Thymus (tissue), 14 donors: ENCODE results near the gene PCK2. TPM values are rescaled to one million over a fixed set of nuclear protein-coding genes. Genes with fewer than 3 reads are reported as not detected.
A peak's percentile ranks its signal among the peaks of the same experiment; 100 is the strongest.
"Not testable (repeated sequence)": the region's sequence is repeated elsewhere in the genome, so short reads cannot be mapped to it uniquely, and the experiment has no call there.

Experiments used
- DNase-seq, 9 donors: peaks; one replicate each; pipeline ENCODE4 v3.0.0-alpha.2; 2013; ENCODE audit warnings: low spot score in 9 of 9, low read depth in 6 of 9, missing footprints in 1 of 9
- H3K27ac ChIP-seq, 2 donors: one replicate each; pipeline ENCODE4 v1.5.1; 2013; ENCODE audit warnings: control low read depth in 1 of 2, low read depth in 1 of 2, low read length in 1 of 2, mild to moderate bottlenecking in 1 of 2, moderate library complexity in 1 of 2
- H3K27me3 ChIP-seq, 2 donors: one replicate each; pipeline ENCODE4 v1.5.1; 2013; ENCODE audit warnings: low read length in 1 of 2; ENCODE audit not compliant: control insufficient read depth in 2 of 2, insufficient read depth in 1 of 2
- H3K36me3 ChIP-seq, 2 donors: one replicate each; pipeline ENCODE4 v1.5.1; 2013; ENCODE audit warnings: low read length in 1 of 2, mild to moderate bottlenecking in 1 of 2, moderate library complexity in 1 of 2; ENCODE audit not compliant: control insufficient read depth in 2 of 2, insufficient read depth in 2 of 2
- H3K4me1 ChIP-seq, 2 donors: one replicate each; pipeline ENCODE4 v1.5.1; 2013; ENCODE audit warnings: low read length in 2 of 2; ENCODE audit not compliant: control insufficient read depth in 2 of 2, insufficient read depth in 2 of 2
- H3K4me3 ChIP-seq, 2 donors: one replicate each; pipeline ENCODE4 v1.5.1; 2013; ENCODE audit warnings: low read length in 2 of 2, control low read depth in 1 of 2, mild to moderate bottlenecking in 1 of 2
- H3K9me3 ChIP-seq, 2 donors: one replicate each; pipeline ENCODE4 v1.5.1; 2013; ENCODE audit warnings: low read length in 1 of 2, mild to moderate bottlenecking in 1 of 2; ENCODE audit not compliant: control insufficient read depth in 2 of 2, insufficient read depth in 1 of 2
- WGBS: extraction: QIAGEN DNeasy Blood & Tissue Kit; methylation state at CpG from one replicate; pipeline ENCODE4 v1.1.7; 2013; 5-methylcytosine and 5-hydroxymethylcytosine counted together
- long read RNA-seq, 10 donors: transcript quantifications; one replicate each; lab custom pipeline, GENCODE V29; 2026
- polyA plus RNA-seq: library from polyadenylated mRNA; stranded (reverse); fragments of 200-250 nt; gene quantifications from one replicate; pipeline ENCODE4 v1.2.3, GENCODE V29; 2013
- total RNA-seq: library from RNA; stranded (reverse); fragments of 120-200 nt; gene quantifications from one replicate; pipeline ENCODE4 v1.2.4, GENCODE V29; 2013
- donor health status: healthy.

PCK2 gene
- total RNA-seq (6.7 TPM), polyA plus RNA-seq (11.6 TPM)
- long read RNA-seq, donor 1: 0 reads
- long read RNA-seq, donor 2: 0 reads
- long read RNA-seq, donor 3, transcript PCK2-201 (10 exons, 2,357 nt): major isoform, 5 of 5 reads
- long read RNA-seq, donor 3, partial matches to known transcripts: 0 of 5 reads
- long read RNA-seq, donor 3, other reads (novel, unspliced or antisense): 0 of 5 reads
- long read RNA-seq, donor 4, partial matches to known transcripts: 6 of 6 reads
- long read RNA-seq, donor 4, other reads (novel, unspliced or antisense): 0 of 6 reads
- long read RNA-seq, donor 5, partial matches to known transcripts: 0 of 5 reads
- long read RNA-seq, donor 5, other reads (novel, unspliced or antisense): 0 of 5 reads
- long read RNA-seq, donor 6, partial matches to known transcripts: 6 of 8 reads
- long read RNA-seq, donor 6, other reads (novel, unspliced or antisense): 0 of 8 reads
- long read RNA-seq, donor 7: 0 reads
- long read RNA-seq, donor 8: 0 reads
- long read RNA-seq, donor 9: 0 reads
- long read RNA-seq, donor 10, partial matches to known transcripts: 0 of 3 reads
- long read RNA-seq, donor 10, other reads (novel, unspliced or antisense): 0 of 3 reads

DNA sequence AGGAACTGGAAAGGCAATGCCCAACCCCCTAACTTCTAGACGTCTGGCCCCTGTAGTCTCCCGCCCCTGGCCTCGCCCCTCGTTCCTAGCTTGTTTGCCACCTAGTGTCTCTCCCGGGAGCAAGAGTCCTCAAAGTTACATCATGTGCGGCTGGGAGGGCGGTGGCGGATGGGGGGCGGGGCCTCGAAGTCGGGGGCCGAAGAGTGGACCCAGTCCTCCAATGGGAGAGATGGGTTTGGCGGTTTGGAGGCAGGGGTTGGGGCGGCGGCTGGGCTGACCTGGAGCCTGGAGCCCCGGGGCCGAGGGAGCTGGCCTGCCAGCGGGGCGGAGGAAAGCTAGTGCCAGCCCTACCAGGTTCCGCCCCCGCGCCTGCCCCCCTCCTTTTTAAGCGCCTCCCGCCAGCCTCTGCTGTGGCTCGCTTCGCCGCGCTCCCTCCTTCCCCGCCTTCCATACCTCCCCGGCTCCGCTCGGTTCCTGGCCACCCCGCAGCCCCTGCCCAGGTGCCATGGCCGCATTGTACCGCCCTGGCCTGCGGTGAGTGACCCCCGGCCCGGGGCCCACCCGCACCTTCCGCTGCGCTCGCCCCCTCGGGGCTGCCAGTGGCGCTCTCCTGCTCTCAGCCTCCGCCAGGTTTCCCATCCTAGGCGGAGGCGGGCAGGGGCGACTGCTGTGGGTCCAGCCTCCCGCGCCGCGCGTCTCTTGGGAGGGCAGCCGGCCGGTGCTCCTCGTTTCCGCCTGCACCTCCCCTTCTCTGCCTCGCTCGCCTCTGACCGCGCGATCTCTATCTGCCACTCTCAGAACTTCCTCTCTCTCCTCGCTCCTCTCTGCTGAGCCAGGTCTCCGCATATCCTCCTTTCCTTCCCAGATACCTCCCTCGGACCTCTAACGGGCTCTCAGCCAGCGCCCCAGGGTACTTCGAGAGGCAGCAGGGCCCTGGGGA lies at the start of gene PCK2:
TSS of gene PCK2 (plus strand) at position 411 of the 940 bp plus-strand sequence. CDS start at position 506, 95 bp downstream.
- WGBS: under 1% methylated on average over 68 of the region's 68 CpGs
- H3K9me3 ChIP-seq: no peaks in the 10 kb centered on the region
- peak within 1 kb of the TSS; percentile 66 to 97 for H3K27ac ChIP-seq
- peak within 1 kb of the TSS; percentile 54 to 90 for H3K4me3 ChIP-seq
- H3K27me3 ChIP-seq: no peaks in the 10 kb centered on the region
- peak in 6 of 9 donors; percentile 23 to 75 (median 44) for DNase-seq
- peaks cover 9 to 11% of the 10 kb centered on the region in 2 donors for H3K36me3 ChIP-seq
- H3K4me1 ChIP-seq: peaks cover 13 to 28% of the 10 kb centered on the region in 2 donors

DNA sequence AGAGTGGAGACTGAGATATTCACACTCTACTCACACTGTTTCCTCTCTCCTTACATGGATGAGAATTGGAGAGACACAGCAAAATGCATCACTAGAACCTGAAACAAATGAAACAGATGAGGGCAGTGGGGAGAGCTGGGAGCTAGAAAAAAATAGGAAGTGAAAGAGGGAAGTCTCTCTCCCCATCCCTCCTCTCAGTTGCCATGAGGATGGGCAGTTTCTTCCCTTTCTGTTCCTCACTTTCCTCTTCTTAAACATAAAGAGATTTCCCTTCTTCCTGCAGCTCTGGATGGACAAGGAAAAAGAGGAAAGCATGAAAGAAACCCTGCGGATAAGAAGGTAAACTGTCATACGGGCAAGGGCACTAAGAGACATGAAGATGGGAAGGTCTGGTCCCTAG lies 45.1 kb upstream of the PCK2 start:
- not testable (repeated sequence) for H3K9me3 ChIP-seq, DNase-seq, H3K36me3 ChIP-seq, H3K4me3 ChIP-seq, H3K27ac ChIP-seq
- peaks cover 3 to 28% of the 10 kb centered on the region in 2 donors for H3K27me3 ChIP-seq
- WGBS: 59% methylated on average over 2 of the region's 2 CpGs
- H3K4me1 ChIP-seq: peaks cover 3 to 15% of the 10 kb centered on the region in 2 donors

DNA sequence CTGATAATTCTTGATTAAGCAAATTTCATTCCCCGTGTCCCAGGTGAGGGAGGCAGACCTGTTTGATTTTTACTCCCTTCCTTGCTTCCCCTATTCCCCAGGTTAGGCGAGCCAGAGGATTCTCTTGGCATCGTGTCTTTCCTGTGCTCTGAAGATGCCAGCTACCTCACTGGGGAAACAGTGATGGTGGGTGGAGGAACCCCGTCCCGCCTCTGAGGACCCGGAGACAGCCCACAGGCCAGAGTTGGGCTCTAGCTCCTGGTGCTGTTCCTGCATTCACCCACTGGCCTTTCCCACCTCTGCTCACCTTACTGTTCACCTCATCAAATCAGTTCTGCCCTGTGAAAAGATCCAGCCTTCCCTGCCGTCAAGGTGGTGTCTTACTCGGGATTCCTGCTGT lies 43.4 kb upstream of the PCK2 start:
- H3K36me3 ChIP-seq, H3K4me3 ChIP-seq, DNase-seq, H3K9me3 ChIP-seq, H3K27ac ChIP-seq: not testable (repeated sequence)
- 93% methylated on average over 8 of the region's 8 CpGs for WGBS
- Histone ChIP-seq H3K4me1 (peaks cover 3 to 15% of the 10 kb centered on the region in 2 donors), H3K27me3 (peaks cover 3 to 33% of the 10 kb centered on the region in 2 donors)

DNA sequence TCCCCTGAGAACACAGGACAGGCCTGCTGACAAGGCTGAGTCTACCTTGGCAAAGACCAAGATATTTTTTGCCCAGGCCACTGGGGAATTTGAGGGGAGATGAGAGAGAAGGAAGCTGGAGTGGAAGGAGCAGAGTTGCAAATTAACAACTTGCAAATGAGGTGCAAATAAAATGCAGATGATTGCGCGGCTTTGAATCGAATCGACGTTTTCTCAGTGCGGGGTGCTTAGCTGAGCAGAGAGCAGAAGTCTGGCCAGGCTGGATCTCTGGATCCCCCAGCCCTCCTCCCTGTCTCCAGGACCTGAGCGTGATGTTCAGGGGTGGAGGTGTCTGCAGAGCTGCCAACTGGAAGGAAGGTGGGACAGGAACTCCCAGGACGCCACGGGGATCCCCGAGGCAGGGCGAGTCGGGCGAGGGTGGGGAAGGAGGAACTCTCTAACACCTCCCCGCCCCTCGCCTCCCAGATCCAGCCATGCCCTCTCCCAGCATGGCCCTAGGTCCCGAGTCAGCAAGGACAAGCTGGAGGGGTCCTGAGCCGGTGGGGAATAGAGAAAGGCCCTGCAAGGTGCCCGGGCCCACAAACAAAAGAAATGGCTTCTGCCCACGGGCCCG lies 42.8 kb upstream of the PCK2 start:
- Histone ChIP-seq H3K27me3 (peaks cover 3 to 33% of the 10 kb centered on the region in 2 donors), H3K27ac (no peak overlapping the region), H3K4me1 (peaks cover 3 to 15% of the 10 kb centered on the region in 2 donors), H3K4me3 (peak overlapping the region; percentile 42 to 58), H3K9me3 (peaks cover 0 to 3% of the 10 kb centered on the region in 2 donors), H3K36me3 (no peaks in the 10 kb centered on the region)
- peak in 1 of 9 donors; percentile 9 for DNase-seq
- WGBS: 42% methylated on average over 20 of the region's 20 CpGs

DNA sequence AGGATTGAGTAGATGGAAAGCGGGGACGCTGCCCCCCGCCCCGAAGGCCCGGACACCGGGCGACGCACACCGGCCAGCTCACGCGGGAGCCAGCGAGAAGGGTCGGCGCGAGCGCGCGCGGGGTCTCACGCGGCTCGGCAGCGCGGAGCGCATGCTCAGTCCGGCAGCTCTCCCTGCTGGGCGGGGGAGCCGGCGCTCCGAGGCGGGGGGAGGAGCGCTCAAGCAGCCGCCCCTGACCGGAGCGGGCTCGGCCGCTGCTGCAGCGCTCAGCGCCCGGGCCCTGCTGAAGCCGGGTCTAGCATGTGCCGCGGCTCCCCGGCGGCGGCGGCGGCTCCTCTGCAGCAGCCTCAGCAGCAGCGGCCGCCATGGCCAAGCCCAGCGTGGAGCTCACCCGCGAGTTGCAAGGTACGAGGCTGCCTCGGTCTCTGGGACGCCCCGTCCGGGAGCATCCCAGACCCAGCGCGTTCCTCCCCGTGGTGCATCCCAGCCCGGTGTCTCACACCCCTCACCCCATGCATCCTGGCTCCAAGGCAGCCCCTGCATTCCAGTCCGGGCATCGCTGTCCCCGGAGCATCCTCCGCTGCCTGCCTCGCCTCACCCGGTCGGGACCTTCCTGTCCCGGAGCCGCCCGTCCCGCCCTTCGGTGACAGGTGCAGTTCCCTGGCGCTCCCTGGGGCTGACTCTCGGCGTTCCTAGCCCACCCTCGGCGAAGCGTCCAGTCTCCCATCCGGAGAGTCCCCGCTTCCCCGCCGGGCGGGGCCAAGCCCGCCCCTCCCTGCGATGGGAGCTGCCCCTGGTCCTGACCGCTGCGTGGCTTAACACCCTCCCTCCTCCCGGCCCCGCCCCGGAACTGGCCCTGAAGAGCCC lies 42.1 kb upstream of the PCK2 start, which contains the start of gene CARMIL3:
TSS of gene CARMIL3 (plus strand) at position 221 of the 867 bp plus-strand sequence. CDS start at position 366, 145 bp downstream.
- peak in 8 of 9 donors; percentile 20 to 71 (median 46) for DNase-seq
- Histone ChIP-seq H3K9me3 (peaks cover 0 to 3% of the 10 kb centered on the region in 2 donors), H3K4me1 (peaks cover 3 to 15% of the 10 kb centered on the region in 2 donors), H3K36me3 (no peaks in the 10 kb centered on the region), H3K27me3 (peaks cover 3 to 33% of the 10 kb centered on the region in 2 donors), H3K27ac (no peak within 1 kb of the TSS), H3K4me3 (peak within 1 kb of the TSS; percentile 48 to 58)
- under 1% methylated on average over 92 of the region's 92 CpGs for WGBS

DNA sequence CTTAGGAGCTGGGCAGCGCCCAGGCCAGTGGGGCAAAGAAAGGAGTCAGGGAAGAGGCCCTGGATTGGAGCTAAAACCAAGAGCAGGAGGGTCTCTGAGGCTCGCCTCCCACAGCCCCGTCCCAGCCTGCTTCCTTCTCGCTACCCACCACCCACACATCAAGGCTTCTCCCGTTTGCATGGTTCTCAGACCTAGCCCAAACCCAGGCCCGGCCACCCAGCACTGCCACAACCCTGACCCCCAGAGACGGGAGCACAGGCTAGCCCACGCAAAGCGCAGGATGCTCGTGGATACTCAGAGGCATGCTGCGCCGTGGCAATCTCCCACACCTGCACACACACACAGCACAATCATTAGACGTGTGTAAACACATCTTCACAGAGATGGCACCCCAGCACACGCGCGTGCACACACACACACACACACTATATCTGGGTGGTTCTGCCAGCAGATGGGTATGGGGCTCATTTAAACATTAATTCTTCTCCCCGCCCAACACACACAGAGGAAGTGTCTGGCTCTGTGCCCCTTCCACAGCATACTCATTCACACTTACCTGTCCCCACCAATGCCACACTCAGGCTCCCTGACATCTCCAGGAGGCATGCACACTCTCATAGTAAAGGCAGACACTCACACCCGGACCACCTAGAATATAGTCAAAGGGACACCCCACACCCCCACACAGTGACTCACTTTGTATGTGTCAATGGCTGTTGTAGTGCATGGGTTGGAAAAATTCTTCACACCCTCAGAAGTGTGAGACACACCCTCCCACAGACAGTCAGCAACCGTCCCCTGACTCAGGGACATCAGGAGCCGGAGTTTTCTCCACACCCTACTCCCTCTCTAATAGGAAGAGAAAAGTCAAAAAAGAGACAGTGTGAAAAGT lies 41.2 kb upstream of the PCK2 start:
- Histone ChIP-seq H3K27ac (no peak overlapping the region), H3K9me3 (peaks cover 0 to 3% of the 10 kb centered on the region in 2 donors), H3K36me3 (no peaks in the 10 kb centered on the region), H3K4me1 (peaks cover 3 to 15% of the 10 kb centered on the region in 2 donors), H3K4me3 (peak overlapping the region; percentile 48 to 58), H3K27me3 (peaks cover 3 to 33% of the 10 kb centered on the region in 2 donors)
- 74% methylated on average over 20 of the region's 20 CpGs for WGBS
- no peak for DNase-seq

DNA sequence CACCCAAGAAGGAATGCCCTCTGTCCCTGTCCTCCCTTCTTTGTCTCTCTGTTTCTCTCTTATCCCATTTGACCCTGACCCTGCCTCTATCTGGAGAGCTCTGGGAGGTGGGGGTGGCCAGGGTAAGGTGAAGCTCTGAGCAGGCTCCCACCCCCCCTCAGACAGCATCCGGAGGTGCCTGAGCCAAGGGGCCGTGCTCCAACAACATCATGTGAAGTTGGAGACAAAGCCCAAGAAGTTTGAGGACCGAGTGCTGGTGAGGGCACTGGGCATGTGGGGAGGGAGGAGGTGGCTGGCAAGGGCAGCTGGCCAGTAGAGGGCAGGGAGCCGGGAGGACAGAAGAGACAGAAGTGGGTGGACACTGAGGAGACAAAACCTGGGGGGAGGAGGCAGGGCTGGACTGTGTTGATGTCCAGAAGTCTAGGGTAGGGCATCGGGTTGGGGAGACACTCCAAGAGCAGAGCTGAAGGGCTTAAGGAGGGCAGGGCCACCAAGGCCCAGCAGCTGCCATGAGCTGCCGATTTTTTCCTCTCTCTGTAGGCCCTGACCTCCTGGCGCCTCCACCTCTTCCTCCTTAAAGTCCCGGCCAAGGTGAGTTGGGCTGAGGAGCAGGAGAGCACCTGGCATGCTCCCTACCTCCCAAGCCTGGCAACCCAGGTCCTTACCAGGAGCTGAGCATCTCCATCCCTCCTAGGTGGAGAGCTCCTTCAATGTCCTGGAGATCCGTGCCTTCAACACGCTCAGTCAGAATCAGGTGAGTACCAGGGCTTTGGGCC lies 40.4 kb upstream of the PCK2 start:
- 96% methylated on average over 10 of the region's 10 CpGs for WGBS

More for the DNA sequence above, 40.4 kb upstream of the PCK2 start:
- H3K4me3 ChIP-seq: no peak overlapping the region
- H3K4me1 ChIP-seq: peaks cover 3 to 21% of the 10 kb centered on the region in 2 donors
- H3K27ac ChIP-seq: no peak overlapping the region
- peaks cover 0 to 3% of the 10 kb centered on the region in 2 donors for H3K9me3 ChIP-seq
- peaks cover 3 to 33% of the 10 kb centered on the region in 2 donors for H3K27me3 ChIP-seq
- H3K36me3 ChIP-seq: no peaks in the 10 kb centered on the region
- DNase-seq: no peak
